Testis (tissue), 2 donors: Measurements from ENCODE around the gene HS6ST3.

Source experiments
- CTCF ChIP-seq, 3 experiments: fragments of 450-650 bp in 2 of 3; fragments of 200-600 bp in 1 of 3; sonication (generic) in 1 of 3; IDR thresholded peaks; one replicate each; pipeline ENCODE4 v1.5.1; 2016 to 2019; ENCODE audit warnings: antibody characterized with exemption in 3 of 3, mild to moderate bottlenecking in 2 of 3, moderate library complexity in 1 of 3
- POLR2A ChIP-seq: fragments of 450-650 bp; IDR thresholded peaks from one replicate; pipeline ENCODE4 v1.6.1; 2017; ENCODE audit warnings: antibody characterized with exemption, mild to moderate bottlenecking, moderate library complexity

DNA sequence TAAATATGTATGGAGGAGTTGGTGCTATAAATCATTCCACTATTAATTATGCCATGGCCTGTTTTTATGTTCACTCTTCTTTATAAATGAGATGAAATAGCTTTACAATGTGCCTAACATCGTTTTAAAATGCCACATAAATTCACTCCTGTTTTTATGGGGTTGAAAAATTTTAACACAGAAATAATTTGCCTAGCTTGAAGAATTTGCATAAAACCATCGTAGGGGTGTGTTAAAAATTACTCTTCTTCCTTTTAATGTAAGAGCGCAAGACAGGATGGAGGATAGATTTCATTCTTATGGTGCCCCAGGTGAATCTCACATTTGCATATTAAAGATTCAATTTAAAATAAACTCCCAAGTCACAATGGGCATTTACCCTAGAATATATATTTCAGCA lies 456.6 kb downstream of the HS6ST3 start:
- TF ChIP-seq POLR2A (no peak), CTCF (IDR thresholded peaks at IDR 0.05) (no peak)
